ENCODE measurements around the gene INPP5B. TPM values are rescaled to one million over a fixed set of nuclear protein-coding genes. Genes with fewer than 3 reads are reported as not detected.
"Not testable (repeated sequence)": the region's sequence is repeated elsewhere in the genome, so short reads cannot be mapped to it uniquely, and the experiment has no call there.

INPP5B gene
- total RNA-seq, 1 donor from 2014 or later, result 21.2 TPM

DNA sequence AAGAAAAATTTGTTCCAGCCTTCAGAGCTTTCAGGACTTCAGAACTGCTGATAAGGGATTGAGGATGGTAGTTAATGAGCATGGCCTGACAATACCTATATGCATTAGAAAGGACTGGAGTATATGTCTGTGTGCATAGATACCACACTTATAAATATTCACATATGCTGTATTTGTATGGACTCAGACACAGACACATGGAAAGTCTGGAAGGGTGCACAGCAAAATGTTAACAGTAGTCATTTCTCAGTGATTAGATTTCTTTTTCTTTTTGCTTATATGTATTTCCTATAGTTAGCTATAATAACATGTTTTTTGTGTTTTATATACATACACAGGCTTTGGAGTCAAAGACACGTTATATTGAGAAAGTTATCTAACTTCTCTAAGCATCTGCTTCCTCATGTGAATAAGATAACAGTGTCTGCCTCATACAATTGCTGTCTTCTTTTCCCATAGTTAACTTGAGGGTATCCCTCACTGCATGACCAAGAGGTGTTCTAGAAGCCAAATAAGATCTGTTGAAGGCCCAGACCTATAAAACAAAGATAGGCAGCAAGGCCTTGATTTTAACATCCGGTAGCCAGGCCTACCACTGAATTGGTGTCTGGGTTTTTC lies 31.3 kb downstream of the INPP5B start:
- Mint-ChIP-seq H3K4me1 (ENCODE audit: low read depth) (no peaks in the 10 kb centered on the region), H3K9me3 (ENCODE audit: low read depth) (no peaks in the 10 kb centered on the region), H3K27me3 (ENCODE audit: low read depth) (no peaks in the 10 kb centered on the region)

DNA sequence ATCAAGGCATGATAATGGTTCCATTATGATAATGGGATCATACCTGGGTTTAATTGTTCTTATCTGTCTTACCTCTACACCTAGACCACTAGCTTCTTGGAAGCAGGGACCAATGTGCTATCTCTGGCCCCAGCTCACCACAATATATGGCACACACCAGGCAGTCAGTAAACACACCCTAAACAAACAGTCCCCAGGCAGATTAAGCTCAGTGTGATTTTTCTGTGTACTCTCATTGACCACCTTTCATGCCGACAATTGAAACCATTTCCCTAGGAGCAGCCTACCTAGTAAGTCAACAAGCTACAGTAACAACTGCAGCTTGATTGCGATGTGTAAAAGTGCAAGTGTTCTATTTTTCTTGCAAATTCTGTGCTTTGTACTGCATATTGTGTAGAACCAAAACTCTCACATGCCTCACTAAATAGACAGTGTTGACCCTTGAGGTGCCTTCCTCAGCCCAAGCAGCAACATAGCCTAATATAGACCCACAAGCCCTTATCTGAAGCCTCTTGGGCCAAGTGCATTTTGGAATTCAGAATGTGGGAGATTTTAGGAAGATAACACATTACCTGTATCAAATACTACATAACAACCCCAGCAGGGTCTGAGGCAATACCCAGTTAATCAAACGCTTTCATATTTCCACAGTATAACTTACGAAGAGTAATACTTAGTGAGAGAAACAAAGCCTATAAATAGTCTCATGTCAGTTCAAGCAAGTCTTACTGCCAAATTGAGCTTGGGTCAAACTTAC lies 32.0 kb downstream of the INPP5B start:
- Mint-ChIP-seq H3K4me3 (ENCODE audit: unreplicated experiment) (no peak overlapping the region), H3K36me3 (ENCODE audit: low read depth) (peaks cover 3% of the 10 kb centered on the region), H3K27ac (ENCODE audit: unreplicated experiment) (no peak overlapping the region), H3K9me3 (ENCODE audit: low read depth) (no peaks in the 10 kb centered on the region), H3K27me3 (ENCODE audit: low read depth) (no peaks in the 10 kb centered on the region), H3K4me1 (ENCODE audit: low read depth) (peaks cover under 1% of the 10 kb centered on the region)
- TF ChIP-seq, protein P1, sequence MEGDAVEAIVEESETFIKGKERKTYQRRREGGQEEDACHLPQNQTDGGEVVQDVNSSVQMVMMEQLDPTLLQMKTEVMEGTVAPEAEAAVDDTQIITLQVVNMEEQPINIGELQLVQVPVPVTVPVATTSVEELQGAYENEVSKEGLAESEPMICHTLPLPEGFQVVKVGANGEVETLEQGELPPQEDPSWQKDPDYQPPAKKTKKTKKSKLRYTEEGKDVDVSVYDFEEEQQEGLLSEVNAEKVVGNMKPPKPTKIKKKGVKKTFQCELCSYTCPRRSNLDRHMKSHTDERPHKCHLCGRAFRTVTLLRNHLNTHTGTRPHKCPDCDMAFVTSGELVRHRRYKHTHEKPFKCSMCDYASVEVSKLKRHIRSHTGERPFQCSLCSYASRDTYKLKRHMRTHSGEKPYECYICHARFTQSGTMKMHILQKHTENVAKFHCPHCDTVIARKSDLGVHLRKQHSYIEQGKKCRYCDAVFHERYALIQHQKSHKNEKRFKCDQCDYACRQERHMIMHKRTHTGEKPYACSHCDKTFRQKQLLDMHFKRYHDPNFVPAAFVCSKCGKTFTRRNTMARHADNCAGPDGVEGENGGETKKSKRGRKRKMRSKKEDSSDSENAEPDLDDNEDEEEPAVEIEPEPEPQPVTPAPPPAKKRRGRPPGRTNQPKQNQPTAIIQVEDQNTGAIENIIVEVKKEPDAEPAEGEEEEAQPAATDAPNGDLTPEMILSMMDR (IDR thresholded peaks at IDR 0.05), result no peak
- DNase-seq (ENCODE audit: low spot score), result no peak

More for the DNA sequence above, 31.3 kb downstream of the INPP5B start:
- Mint-ChIP-seq H3K4me3 (ENCODE audit: unreplicated experiment) (no peak overlapping the region), H3K27ac (ENCODE audit: unreplicated experiment) (no peak overlapping the region), H3K36me3 (ENCODE audit: low read depth) (peaks cover 5% of the 10 kb centered on the region)
- TF ChIP-seq, protein P1 (IDR thresholded peaks at IDR 0.05), result no peak
- DNase-seq (ENCODE audit: low spot score), result no peak

DNA sequence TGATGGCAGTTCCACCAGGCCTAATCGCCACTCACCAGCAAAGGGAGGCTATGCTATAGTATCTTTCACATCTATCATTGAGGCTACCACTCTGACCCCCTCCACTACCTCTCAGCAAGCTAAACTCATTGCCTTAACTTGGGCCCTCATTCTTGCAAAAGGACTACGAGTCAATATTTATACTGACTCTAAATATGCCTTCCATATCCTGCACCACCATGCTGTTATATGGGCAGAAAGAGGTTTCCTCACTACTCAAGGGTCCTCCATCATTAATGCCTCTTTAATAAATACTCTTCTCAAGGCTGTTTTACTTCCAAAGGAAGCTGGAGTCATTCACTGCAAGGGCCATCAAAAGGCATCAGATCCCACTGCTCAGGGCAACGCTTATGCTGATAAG lies 35.4 kb downstream of the INPP5B start:
- DNase-seq (ENCODE audit: low spot score); H3K4me3 Mint-ChIP-seq (ENCODE audit: unreplicated experiment); H3K27me3 Mint-ChIP-seq (ENCODE audit: low read depth); H3K27ac Mint-ChIP-seq (ENCODE audit: unreplicated experiment); H3K36me3 Mint-ChIP-seq (ENCODE audit: low read depth); H3K9me3 Mint-ChIP-seq (ENCODE audit: low read depth): not testable (repeated sequence)
- H3K4me1 Mint-ChIP-seq (ENCODE audit: low read depth), result peaks cover 34% of the 10 kb centered on the region

- DNase-seq (ENCODE audit: low spot score); H3K36me3 Mint-ChIP-seq (ENCODE audit: low read depth); H3K4me3 Mint-ChIP-seq (ENCODE audit: unreplicated experiment); H3K9me3 Mint-ChIP-seq (ENCODE audit: low read depth); H3K27me3 Mint-ChIP-seq (ENCODE audit: low read depth); H3K27ac Mint-ChIP-seq (ENCODE audit: unreplicated experiment): not testable (repeated sequence)
- H3K4me1 Mint-ChIP-seq (ENCODE audit: low read depth), result peaks cover 40% of the 10 kb centered on the region
Observed at GRCh38 chr1:37910886-37911285, 36.0 kb downstream of the INPP5B start.

GRCh38 chr1:37908531-37908930 lies 38.3 kb downstream of the INPP5B start:
- H3K9me3 Mint-ChIP-seq (ENCODE audit: low read depth), result not testable (repeated sequence)

DNA sequence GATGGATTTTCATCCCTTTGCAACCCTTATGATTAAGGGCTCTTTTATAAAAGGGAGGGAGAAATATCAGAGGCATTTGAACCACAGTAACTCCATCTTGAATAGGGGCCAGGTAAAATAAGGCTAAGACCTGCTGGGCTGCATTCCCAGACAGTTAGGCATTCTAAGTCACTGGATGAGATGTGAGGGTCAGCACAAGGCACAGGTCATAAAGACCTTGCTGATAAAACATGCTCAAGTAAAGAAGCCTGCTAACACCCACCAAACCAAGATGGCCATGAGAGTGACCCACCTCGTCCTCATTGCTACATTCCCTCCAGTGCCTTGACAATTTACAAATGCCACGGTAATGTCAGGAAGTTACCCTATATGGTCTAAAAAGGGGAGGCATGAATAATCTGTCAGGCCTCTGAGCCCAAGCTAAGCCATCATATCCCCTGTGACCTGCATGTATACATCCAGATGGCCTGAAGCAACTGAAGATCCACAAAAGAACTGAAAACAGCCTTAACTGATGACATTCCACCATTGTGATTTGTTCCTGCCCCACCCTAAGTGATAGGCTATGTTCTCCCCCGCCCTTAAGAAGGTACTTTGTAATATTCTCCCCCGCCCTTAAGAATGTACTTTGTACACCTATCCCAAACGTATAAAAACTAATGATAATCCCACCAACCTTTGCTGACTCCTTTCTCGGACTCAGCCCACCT lies 39.3 kb downstream of the INPP5B start:
- not testable (repeated sequence) for H3K9me3 Mint-ChIP-seq (ENCODE audit: low read depth); DNase-seq (ENCODE audit: low spot score); H3K4me3 Mint-ChIP-seq (ENCODE audit: unreplicated experiment); H3K27me3 Mint-ChIP-seq (ENCODE audit: low read depth)
- H3K27ac Mint-ChIP-seq (ENCODE audit: unreplicated experiment), result peak overlapping the region; percentile 54
- H3K36me3 Mint-ChIP-seq (ENCODE audit: low read depth), result peaks cover 11% of the 10 kb centered on the region
- H3K4me1 Mint-ChIP-seq (ENCODE audit: low read depth), result peaks cover 49% of the 10 kb centered on the region

More at GRCh38 chr1:37908531-37908930, 38.3 kb downstream of the INPP5B start:
- not testable (repeated sequence) for H3K36me3 Mint-ChIP-seq (ENCODE audit: low read depth); H3K4me3 Mint-ChIP-seq (ENCODE audit: unreplicated experiment); H3K27me3 Mint-ChIP-seq (ENCODE audit: low read depth); DNase-seq (ENCODE audit: low spot score)
- Mint-ChIP-seq H3K4me1 (ENCODE audit: low read depth) (peaks cover 49% of the 10 kb centered on the region), H3K27ac (ENCODE audit: unreplicated experiment) (peak overlapping the region; percentile 54)

GRCh38 chr1:37906591-37906990 lies 40.3 kb downstream of the INPP5B start:
- not testable (repeated sequence) for DNase-seq (ENCODE audit: low spot score); H3K27me3 Mint-ChIP-seq (ENCODE audit: low read depth); H3K4me3 Mint-ChIP-seq (ENCODE audit: unreplicated experiment); H3K27ac Mint-ChIP-seq (ENCODE audit: unreplicated experiment); H3K9me3 Mint-ChIP-seq (ENCODE audit: low read depth)
- peaks cover 13% of the 10 kb centered on the region for H3K36me3 Mint-ChIP-seq (ENCODE audit: low read depth)
- peaks cover 49% of the 10 kb centered on the region for H3K4me1 Mint-ChIP-seq (ENCODE audit: low read depth)

Data from chondrocyte (in vitro differentiated cells).